Stomach (tissue), 9 donors: Measurements from ENCODE around the gene SYNJ1. TPM values are rescaled to one million over a fixed set of nuclear protein-coding genes. Genes with fewer than 3 reads are reported as not detected.

Source experiments
- DNase-seq, 2 donors: peaks; one replicate each; pipeline versions ENCODE4 v3.0.0 to v3.0.0-alpha.2; 2013 to 2019
- H3K27ac ChIP-seq, 5 donors: fragments of 200-600 bp in 4 of 5; sonication (generic) in 4 of 5; one replicate each; pipeline ENCODE4 v1.5.1; 2013 to 2019; ENCODE audit warnings: mild to moderate bottlenecking in 1 of 5, moderate library complexity in 1 of 5
- H3K27me3 ChIP-seq, 3 donors: fragments of 200-600 bp; sonication (generic); one replicate each; pipeline ENCODE4 v1.5.1; 2017 to 2019; ENCODE audit warnings: mixed run types in 1 of 3
- H3K36me3 ChIP-seq, 4 donors: fragments of 200-600 bp; sonication (generic); 1 replicate in 3 of 4; 2 replicates in 1 of 4; pipeline ENCODE4 v1.5.1; 2016 to 2019
- H3K4me1 ChIP-seq, 4 donors: fragments of 200-600 bp; sonication (generic); one replicate each; pipeline ENCODE4 v1.5.1; 2016 to 2019
- H3K4me3 ChIP-seq, 4 donors: fragments of 200-600 bp; sonication (generic) in 3 of 4; one replicate each; pipeline ENCODE4 v1.5.1; 2016 to 2019; ENCODE audit warnings: mild to moderate bottlenecking in 1 of 4
- H3K9me3 ChIP-seq, 4 donors: fragments of 200-600 bp; sonication (generic); one replicate each; pipeline ENCODE4 v1.5.1; 2016 to 2019
- CTCF ChIP-seq, 7 experiments: fragments of 450-650 bp in 4 of 7; fragments of 200-600 bp in 3 of 7; sonication (generic) in 3 of 7; IDR thresholded peaks; one replicate each; pipeline ENCODE4 v1.5.1; 2016 to 2019; ENCODE audit warnings: antibody characterized with exemption in 7 of 7, control low read depth in 2 of 7, mild to moderate bottlenecking in 1 of 7
- EP300 ChIP-seq: sonication (generic); formaldehyde crosslinking; IDR thresholded peaks from one replicate; pipeline ENCODE4 v1.6.1; 2017; ENCODE audit warnings: antibody characterized with exemption
- POLR2A ChIP-seq, 4 donors: fragments of 450-650 bp; IDR thresholded peaks; one replicate each; pipeline ENCODE4 v1.6.1; 2016; ENCODE audit warnings: antibody characterized with exemption in 4 of 4, control low read depth in 2 of 4, mild to moderate bottlenecking in 1 of 4, moderate library complexity in 1 of 4
- POLR2AphosphoS5 ChIP-seq, 3 donors: sonication (generic); formaldehyde crosslinking; IDR thresholded peaks; one replicate each; pipeline ENCODE4 v1.6.1; 2016; ENCODE audit warnings: antibody characterized with exemption in 3 of 3
- WGBS, 5 donors: extraction: QIAGEN DNeasy Blood & Tissue Kit in 3 of 5; methylation state at CpG; one replicate each; pipeline versions ENCODE4 v1.1.5 to v1.1.7; 2013 to 2018; 5-methylcytosine and 5-hydroxymethylcytosine counted together
- intact Hi-C: fragments of 100-400 bp; cut with DNase I; formaldehyde crosslinking; loops from one replicate; pipeline ENCODE4 v1.15.1; 2023; ENCODE audit warnings: low total_unique reads
- polyA plus RNA-seq, 3 donors: library from polyadenylated mRNA; stranded (reverse); fragments of 200-250 nt; gene quantifications; one replicate each; pipeline ENCODE4 v1.2.3, GENCODE V29; 2013
- total RNA-seq, 5 donors: library from RNA; depleted of rRNA; stranded (reverse); fragments of >200 nt; gene quantifications; one replicate each; pipeline versions ENCODE4 v1.1.0 to v1.2.3, GENCODE V29; 2014 to 2016
- donor health status: healthy with polysubstance abuse.
- donor health status: Bipolar disorder and iron deficiency.
- donor health status: healthy.

The SYNJ1 gene
- total and polyA plus RNA-seq, 8 donors, result 0.89 to 245 (median 6.0) TPM

GRCh38 chr21:32764186-32764585 is 36.4 kb upstream of the SYNJ1 start:
- intact Hi-C loops, result no loop called here
- peaks cover 4 to 47% (median 27%) of the 10 kb centered on the region in 4 donors for H3K4me1 ChIP-seq
- H3K9me3 ChIP-seq, result no peaks in the 10 kb centered on the region
- TF ChIP-seq EP300 (no peak), CTCF (IDR thresholded peaks at IDR 0.05) (no peak), POLR2AphosphoS5 (IDR thresholded peaks at IDR 0.05) (no peak), POLR2A (IDR thresholded peaks at IDR 0.05) (no peak)
- peaks cover 44 to 85% (median 76%) of the 10 kb centered on the region in 4 donors for H3K36me3 ChIP-seq
- no peak overlapping the region for H3K4me3 ChIP-seq
- H3K27me3 ChIP-seq, result no peaks in the 10 kb centered on the region
- 81 to 97% (median 87%) methylated on average over 1 of the region's 1 CpG for WGBS, 5 donors
- no peak overlapping the region for H3K27ac ChIP-seq
- DNase-seq, result no peak

- Histone ChIP-seq H3K36me3 (peaks cover 35 to 96% (median 92%) of the 10 kb centered on the region in 4 donors), H3K27me3 (no peaks in the 10 kb centered on the region), H3K9me3 (no peaks in the 10 kb centered on the region), H3K27ac (no peak overlapping the region), H3K4me1 (peaks cover 0 to 3% (median 0%) of the 10 kb centered on the region in 4 donors), H3K4me3 (no peak overlapping the region)
- 83 to 100% (median 90%) methylated on average over 1 of the region's 1 CpG for WGBS, 5 donors
- DNase-seq, result no peak
- intact Hi-C loops, result no loop called here
- no peak for TF ChIP-seq CTCF (IDR thresholded peaks at IDR 0.05)
- no peak for TF ChIP-seq EP300
- TF ChIP-seq POLR2A (IDR thresholded peaks at IDR 0.05), result no peak
- no peak for TF ChIP-seq POLR2AphosphoS5 (IDR thresholded peaks at IDR 0.05)
These were observed 30.0 kb upstream of the SYNJ1 start for GRCh38 chr21:32757804-32758203.

- Histone ChIP-seq H3K4me1 (peaks cover 0 to 3% (median 0%) of the 10 kb centered on the region in 4 donors), H3K4me3 (no peak overlapping the region), H3K36me3 (peaks cover 22 to 96% (median 91%) of the 10 kb centered on the region in 4 donors), H3K9me3 (no peaks in the 10 kb centered on the region), H3K27ac (no peak overlapping the region), H3K27me3 (no peaks in the 10 kb centered on the region)
- peak in 1 of 2 donors; percentile 25 for DNase-seq
- 66 to 94% (median 77%) methylated on average over 1 of the region's 1 CpG for WGBS, 5 donors
- intact Hi-C loops, result no loop called here
- TF ChIP-seq POLR2AphosphoS5 (IDR thresholded peaks at IDR 0.05) (no peak), CTCF (IDR thresholded peaks at IDR 0.05) (no peak), EP300 (no peak), POLR2A (IDR thresholded peaks at IDR 0.05) (no peak)
These were observed 28.3 kb upstream of the SYNJ1 start for GRCh38 chr21:32756096-32756495.

DNA sequence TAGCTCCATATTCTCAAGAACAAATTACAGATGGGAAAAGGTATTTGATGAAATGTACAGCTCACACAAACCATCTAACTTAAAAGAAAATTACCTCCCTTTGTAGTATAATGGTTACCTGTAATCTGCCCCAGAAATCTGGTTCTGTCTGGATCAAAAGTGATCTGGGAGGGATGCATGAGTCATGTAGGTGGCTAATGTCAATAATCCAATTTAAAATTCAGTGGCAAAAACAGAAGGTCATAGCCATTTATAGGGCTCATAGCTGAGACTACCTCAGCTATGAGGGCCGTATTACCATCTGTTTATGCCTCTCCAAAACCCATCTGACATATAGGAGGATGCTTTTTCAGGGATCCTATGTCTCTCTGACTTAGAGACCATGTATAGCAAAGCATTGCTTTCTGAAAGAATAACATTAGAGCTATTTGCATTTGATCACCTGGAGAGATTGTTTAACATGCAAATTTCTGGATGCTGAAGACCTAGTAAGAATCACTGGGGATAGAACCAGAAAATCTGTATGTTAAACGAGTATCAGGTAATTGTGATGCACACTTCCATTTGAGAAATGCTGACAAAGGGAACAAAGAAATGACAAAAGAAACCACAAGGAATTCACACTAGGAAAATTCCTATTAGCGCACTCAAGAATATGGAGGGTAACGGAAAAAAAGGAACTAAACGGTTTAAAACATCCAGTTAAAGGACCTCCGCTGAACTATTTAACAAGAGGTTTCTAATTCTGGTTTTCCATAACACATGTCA is 26.2 kb upstream of the SYNJ1 start:
- no peaks in the 10 kb centered on the region for H3K27me3 ChIP-seq
- H3K27ac ChIP-seq, result no peak overlapping the region
- 82 to 92% (median 89%) methylated on average over 6 of the region's 6 CpGs for WGBS, 5 donors
- TF ChIP-seq EP300 (no peak), CTCF (IDR thresholded peaks at IDR 0.05) (no peak), POLR2A (IDR thresholded peaks at IDR 0.05) (no peak), POLR2AphosphoS5 (IDR thresholded peaks at IDR 0.05) (no peak)
- DNase-seq, result no peak
- peaks cover 0 to 3% (median 0%) of the 10 kb centered on the region in 4 donors for H3K4me1 ChIP-seq
- H3K9me3 ChIP-seq, result no peaks in the 10 kb centered on the region
- no peak overlapping the region for H3K4me3 ChIP-seq
- intact Hi-C loops, result no loop called here
- peaks cover 15 to 96% (median 90%) of the 10 kb centered on the region in 4 donors for H3K36me3 ChIP-seq
